Fibroblast of villous mesenchyme (primary cell): Measurements from ENCODE around the gene ZNF407. TPM values are rescaled to one million over a fixed set of nuclear protein-coding genes. Genes with fewer than 3 reads are reported as not detected.

Experiments used
- DNase-seq: peaks from one replicate; pipeline ENCODE4 v3.0.0-alpha.2; 2010; ENCODE audit warnings: low read depth
- H3K4me3 ChIP-seq: 2 replicates; pipeline ENCODE4 v1.5.1; 2011; ENCODE audit warnings: low read depth, mild to moderate bottlenecking, low read length
- CTCF ChIP-seq: IDR thresholded peaks from 2 replicates; pipeline ENCODE4 v1.5.1; 2012; ENCODE audit warnings: low read depth, mild to moderate bottlenecking, low read length; ENCODE audit not compliant: insufficient read depth
- total RNA-seq: library from RNA; depleted of rRNA; stranded (reverse); fragments of >200 nt; gene quantifications from 2 replicates; pipeline ENCODE4 v1.2.3, GENCODE V29; 2012

ZNF407 gene
- total RNA-seq, 1 donor, result 22.0 TPM

- no peak overlapping the region for H3K4me3 ChIP-seq
- TF ChIP-seq CTCF, result no peak
- no peak for DNase-seq
Measured at GRCh38 chr18:74661008-74661407, 63.3 kb downstream of the ZNF407 start.

DNA sequence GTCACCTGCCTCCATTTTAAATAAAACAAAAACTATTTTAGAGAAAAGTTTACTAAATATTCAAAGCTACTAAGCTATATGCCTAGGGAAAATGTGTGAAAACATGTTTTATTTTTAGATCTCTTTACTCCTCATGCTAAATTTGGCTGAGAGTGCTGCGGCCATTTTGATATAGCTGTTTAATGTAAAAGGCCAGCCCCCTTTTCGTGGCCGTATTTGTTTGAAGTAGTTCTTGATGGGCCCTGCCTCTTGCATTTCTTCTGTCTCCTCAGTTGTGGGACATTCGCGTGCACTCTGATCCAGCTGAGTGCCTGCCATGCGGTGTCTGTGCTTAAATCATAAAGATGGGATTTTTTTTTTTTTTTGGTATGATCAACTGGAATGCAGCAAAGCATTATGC is 64.0 kb downstream of the ZNF407 start:
- TF ChIP-seq CTCF, result no peak
- H3K4me3 ChIP-seq, result no peak overlapping the region
- DNase-seq, result no peak

DNA sequence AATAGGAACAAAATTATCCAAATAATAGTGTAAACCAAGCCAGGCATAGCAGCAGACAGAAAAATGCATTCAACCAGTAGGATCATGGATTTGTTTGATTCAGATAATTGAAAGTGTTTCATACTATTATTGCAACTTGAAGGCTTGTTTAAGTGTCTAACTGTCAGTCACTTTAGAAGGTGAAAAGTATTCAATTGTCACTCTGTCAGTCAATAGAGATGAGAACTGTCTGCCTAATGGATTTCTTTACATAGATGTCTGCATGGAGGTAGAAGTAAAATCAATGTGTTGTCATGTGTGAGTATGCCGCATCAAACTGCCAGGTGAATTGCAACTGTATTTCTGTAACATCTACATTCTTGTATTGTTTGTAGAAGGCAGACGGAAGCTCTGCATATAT is 65.0 kb downstream of the ZNF407 start:
- no peak for DNase-seq
- TF ChIP-seq CTCF, result no peak
- no peak overlapping the region for H3K4me3 ChIP-seq

- TF ChIP-seq CTCF, result no peak
- no peak overlapping the region for H3K4me3 ChIP-seq
- DNase-seq, result no peak
Measured at GRCh38 chr18:74665346-74665745, 67.7 kb downstream of the ZNF407 start.

GRCh38 chr18:74665905-74666304 is 68.2 kb downstream of the ZNF407 start:
- no peak overlapping the region for H3K4me3 ChIP-seq
- no peak for DNase-seq
- no peak for TF ChIP-seq CTCF

DNA sequence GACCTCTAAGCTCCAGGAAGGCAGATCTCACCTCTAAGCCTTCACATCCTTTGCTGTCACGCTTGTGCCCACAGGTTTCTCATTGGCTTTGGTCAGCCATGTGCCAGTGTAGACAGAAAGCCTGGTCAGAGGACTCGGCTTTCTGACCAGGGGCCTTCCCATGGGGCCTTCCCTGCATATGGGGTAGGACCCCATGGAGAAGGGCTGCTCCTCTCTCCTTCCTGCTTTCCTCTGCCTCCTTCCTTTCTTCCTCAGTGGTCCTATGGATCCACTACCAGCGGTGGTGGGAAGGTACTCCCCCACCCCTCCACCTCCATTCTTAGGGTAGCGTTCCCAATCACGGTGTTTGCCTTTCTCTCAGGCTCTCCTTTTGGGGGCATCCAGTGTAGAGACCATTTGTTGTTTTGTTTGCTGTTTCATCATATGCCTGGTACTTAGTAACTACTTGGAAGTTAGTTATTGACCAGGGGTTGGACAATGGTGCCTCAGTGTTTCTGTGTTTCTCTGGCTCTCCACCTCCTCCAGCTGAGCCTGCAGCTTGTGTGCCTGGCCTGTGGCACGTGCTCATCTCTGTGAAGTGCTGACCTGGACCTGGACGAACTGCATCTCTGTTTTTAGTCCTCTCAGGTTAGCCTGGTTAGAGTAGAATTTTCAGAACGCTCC is 71.6 kb downstream of the ZNF407 start:
- TF ChIP-seq CTCF, result no peak
- DNase-seq, result no peak
- H3K4me3 ChIP-seq, result no peak overlapping the region

DNA sequence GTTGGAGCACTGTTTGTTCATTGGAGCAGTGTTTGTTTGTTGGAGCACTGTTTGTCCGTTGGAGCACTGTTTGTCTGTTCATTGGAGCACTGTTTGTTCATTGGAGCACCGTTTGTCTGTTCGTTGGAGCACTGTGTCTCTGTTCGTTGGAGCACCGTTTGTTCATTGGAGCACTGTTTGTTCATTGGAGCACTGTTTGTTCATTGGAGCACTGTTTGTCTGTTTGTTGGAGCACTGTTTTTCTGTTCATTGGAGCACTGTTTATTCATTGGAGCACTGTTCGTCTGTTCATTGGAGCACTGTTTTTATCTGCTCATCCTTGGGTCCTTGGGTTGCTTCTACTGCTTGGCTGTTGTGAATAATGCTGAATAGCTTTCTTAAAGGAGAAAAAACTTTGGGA is 74.7 kb downstream of the ZNF407 start:
- H3K4me3 ChIP-seq, result no peak overlapping the region
- no peak for DNase-seq
- TF ChIP-seq CTCF, result no peak
